IMR-90 (cell line): ENCODE measurements around the gene OSBP2. TPM values are rescaled to one million over a fixed set of nuclear protein-coding genes. Genes with fewer than 3 reads are reported as not detected.

Experiments
- ATAC-seq: fragments of 200-7000 bp; cut with Tn5 transposase; 2 replicates; pipeline ENCODE4 v1.9.1; 2020; ENCODE audit warnings: low read depth, mild to moderate bottlenecking, moderate library complexity
- BruUV-seq: library from RNA; stranded (reverse); fragments of 400-500 nt; replicated peaks from 2 replicates; lab custom pipeline; 2021; lab: Mats Ljungman, UMichigan
- CTCF ChIA-PET: fragments of 300-600 bp; formaldehyde crosslinking; extraction: SDS; loops from one replicate; lab custom pipeline; 2021; ENCODE audit warnings: antibody characterized with exemption; lab: Yijun Ruan, JAX
- POLR2A ChIA-PET: fragments of 300-600 bp; sonication (Branson Sonifier 250); formaldehyde crosslinking; loops from one replicate; lab custom pipeline; 2022; ENCODE audit warnings: antibody characterized with exemption; ENCODE audit not compliant: unreplicated experiment; lab: Charles Lee
- DNase-seq: peaks from one replicate; pipeline ENCODE4 v3.0.0; 2013
- H2AFZ ChIP-seq: replicated peaks from 2 replicates; pipeline ENCODE3; 2013; ENCODE audit warnings: low read length, mild to moderate bottlenecking; ENCODE audit not compliant: poor library complexity
- H2AK5ac ChIP-seq: 2 replicates; pipeline ENCODE4 v1.6.1; 2013; ENCODE audit warnings: low read depth, low read length, inconsistent platforms
- H2AK9ac ChIP-seq: replicated peaks from 2 replicates; pipeline ENCODE3; 2013; ENCODE audit warnings: mild to moderate bottlenecking, low read depth, low read length, moderate library complexity; ENCODE audit not compliant: poor library complexity
- H2BK120ac ChIP-seq: 2 replicates; pipeline ENCODE4 v1.6.1; 2013; ENCODE audit warnings: low read depth, low read length, inconsistent platforms
- H2BK15ac ChIP-seq: 3 replicates; pipeline ENCODE4 v1.6.1; 2013; ENCODE audit warnings: low read depth, low read length, inconsistent platforms
- H2BK20ac ChIP-seq: 2 replicates; pipeline ENCODE4 v1.6.1; 2013; ENCODE audit warnings: low read depth, mild to moderate bottlenecking, inconsistent platforms, low read length, moderate library complexity
- H2BK5ac ChIP-seq: 2 replicates; pipeline ENCODE4 v1.6.1; 2013; ENCODE audit warnings: mild to moderate bottlenecking, low read depth, low read length, inconsistent platforms; ENCODE audit not compliant: poor library complexity, severe bottlenecking
- H3K14ac ChIP-seq: replicated peaks from 2 replicates; pipeline ENCODE4 v1.6.1; 2013; ENCODE audit warnings: low read depth, low read length, inconsistent platforms
- H3K18ac ChIP-seq: 2 replicates; pipeline ENCODE4 v1.6.1; 2013; ENCODE audit warnings: low read depth, low read length, control low read depth
- H3K23ac ChIP-seq: 2 replicates; pipeline ENCODE4 v1.6.1; 2013; ENCODE audit warnings: low read depth, low read length, inconsistent platforms
- H3K27ac ChIP-seq: 2 replicates; pipeline ENCODE4 v1.5.1; 2013; ENCODE audit warnings: mild to moderate bottlenecking, control low read depth, low read length; ENCODE audit not compliant: insufficient read depth
- H3K27me3 ChIP-seq: 2 replicates; pipeline ENCODE4 v1.6.1; 2013; ENCODE audit warnings: low read length; ENCODE audit not compliant: control insufficient read depth, insufficient read depth
- H3K36me3 ChIP-seq: 2 replicates; pipeline ENCODE4 v1.6.1; 2013; ENCODE audit warnings: low read length, mixed read lengths; ENCODE audit not compliant: control insufficient read depth, insufficient read depth
- H3K4ac ChIP-seq: 2 replicates; pipeline ENCODE4 v1.6.1; 2013; ENCODE audit warnings: low read depth, low read length, inconsistent platforms
- H3K4me1 ChIP-seq: 2 replicates; pipeline ENCODE4 v1.6.1; 2013; ENCODE audit warnings: low read length, mixed read lengths; ENCODE audit not compliant: control insufficient read depth, insufficient read depth
- H3K4me2 ChIP-seq: 2 replicates; pipeline ENCODE4 v1.6.1; 2013; ENCODE audit warnings: low read depth, mild to moderate bottlenecking, control low read depth, low read length, moderate library complexity
- H3K4me3 ChIP-seq: 2 replicates; pipeline ENCODE4 v1.5.1; 2013; ENCODE audit warnings: low read depth, mild to moderate bottlenecking, control low read depth, low read length, moderate library complexity; ENCODE audit not compliant: insufficient read depth
- H3K56ac ChIP-seq: 2 replicates; pipeline ENCODE4 v1.6.1; 2013; ENCODE audit warnings: low read length, inconsistent platforms; ENCODE audit not compliant: insufficient read depth; ENCODE audit errors: extremely low read depth
- H3K79me1 ChIP-seq, 2 experiments: 2 replicates each; pipeline ENCODE4 v1.6.1; 2013; ENCODE audit warnings: low read length in 2 of 2, inconsistent platforms in 1 of 2, low read depth in 1 of 2
- H3K9ac ChIP-seq: 2 replicates; pipeline ENCODE4 v1.6.1; 2013; ENCODE audit warnings: low read depth, low read length, control low read depth
- H3K9me1 ChIP-seq: 2 replicates; pipeline ENCODE4 v1.6.1; 2013; ENCODE audit warnings: low read length, inconsistent platforms; ENCODE audit not compliant: insufficient read depth
- H3K9me3 ChIP-seq: 2 replicates; pipeline ENCODE4 v1.6.1; 2013; ENCODE audit warnings: low read length; ENCODE audit not compliant: control insufficient read depth, insufficient read depth
- H4K20me1 ChIP-seq: 2 replicates; pipeline ENCODE4 v1.6.1; 2013; ENCODE audit warnings: low read length, inconsistent platforms; ENCODE audit not compliant: insufficient read depth
- H4K5ac ChIP-seq: 2 replicates; pipeline ENCODE4 v1.6.1; 2013; ENCODE audit warnings: mild to moderate bottlenecking, low read depth, low read length, control low read depth
- H4K8ac ChIP-seq, 2 experiments: 2 replicates each; pipeline ENCODE4 v1.6.1; 2013; ENCODE audit warnings: low read depth in 2 of 2, low read length in 2 of 2, control low read depth in 1 of 2, inconsistent platforms in 1 of 2
- H4K91ac ChIP-seq: 2 replicates; pipeline ENCODE4 v1.6.1; 2013; ENCODE audit warnings: low read depth, low read length, inconsistent platforms; ENCODE audit not compliant: insufficient read depth
- BHLHE40 ChIP-seq: fragments of 150-350 bp; IDR thresholded peaks from 2 replicates; pipeline ENCODE4 v1.6.1; 2016; ENCODE audit warnings: mild to moderate bottlenecking, low read depth, low read length
- CEBPB ChIP-seq: IDR thresholded peaks from 2 replicates; pipeline ENCODE4 v1.6.1; 2012; ENCODE audit warnings: low read depth, low read length, improper control_type of control experiment
- CHD1 ChIP-seq: IDR thresholded peaks from 2 replicates; pipeline ENCODE4 v1.6.1; 2012; ENCODE audit warnings: low read depth, low read length, improper control_type of control experiment
- CTCF ChIP-seq: conservative IDR thresholded peaks from 2 replicates; pipeline ENCODE4 v1.5.1; 2012; ENCODE audit warnings: mild to moderate bottlenecking, low read depth, low read length, improper control_type of control experiment
- ELK1 ChIP-seq: fragments of 150-350 bp; IDR thresholded peaks from 2 replicates; pipeline ENCODE4 v1.6.1; 2016; ENCODE audit warnings: low read depth, mild to moderate bottlenecking, low read length, moderate library complexity, borderline replicate concordance
- FOS ChIP-seq: fragments of 150-350 bp; IDR thresholded peaks from 2 replicates; pipeline ENCODE4 v1.6.1; 2016; ENCODE audit warnings: low read depth, low read length
- MAFK ChIP-seq: IDR thresholded peaks from 2 replicates; pipeline ENCODE4 v1.6.1; 2012; ENCODE audit warnings: low read depth, low read length, improper control_type of control experiment
- MAZ ChIP-seq: IDR thresholded peaks from 2 replicates; pipeline ENCODE4 v1.6.1; 2012; ENCODE audit warnings: low read depth, mild to moderate bottlenecking, low read length, improper control_type of control experiment, moderate library complexity, borderline replicate concordance
- MXI1 ChIP-seq: IDR thresholded peaks from 2 replicates; pipeline ENCODE4 v1.6.1; 2012; ENCODE audit warnings: low read depth, mild to moderate bottlenecking, low read length, moderate library complexity, borderline replicate concordance
- NFE2L2 ChIP-seq: fragments of 150-350 bp; IDR thresholded peaks from 2 replicates; pipeline ENCODE4 v1.6.1; 2016; ENCODE audit warnings: low read depth, mild to moderate bottlenecking, low read length
- POLR2A ChIP-seq: IDR thresholded peaks from 2 replicates; pipeline ENCODE4 v1.6.1; 2012; ENCODE audit warnings: mild to moderate bottlenecking, low read depth, low read length
- RAD21 ChIP-seq: IDR thresholded peaks from 2 replicates; pipeline ENCODE4 v1.6.1; 2012; ENCODE audit warnings: low read length, improper control_type of control experiment
- RCOR1 ChIP-seq: IDR thresholded peaks from 2 replicates; pipeline ENCODE4 v1.6.1; 2012; ENCODE audit warnings: mild to moderate bottlenecking, low read length, improper control_type of control experiment; ENCODE audit not compliant: insufficient replicate concordance
- RFX5 ChIP-seq: IDR thresholded peaks from 2 replicates; pipeline ENCODE4 v1.8.0; 2012; ENCODE audit warnings: low read depth, mild to moderate bottlenecking, low read length, moderate library complexity
- SMC3 ChIP-seq: fragments of 150-350 bp; IDR thresholded peaks from 2 replicates; pipeline ENCODE4 v1.6.1; 2016; ENCODE audit warnings: low read depth, mild to moderate bottlenecking, antibody characterized with exemption, low read length, moderate library complexity
- WGBS, 2 experiments: methylation state at CpG; one replicate each; pipeline versions ENCODE4 v1.1.5 to v1.1.7; 2013; ENCODE audit warnings: missing lambda C conversion rate in 2 of 2; ENCODE audit not compliant: insufficient read length in 1 of 2; ENCODE audit errors: extremely low coverage in 2 of 2; 5-methylcytosine and 5-hydroxymethylcytosine counted together
- dilution Hi-C: fragments of 300-500 bp; cut with HindIII; formaldehyde crosslinking; loops from one replicate; pipeline ENCODE4 v1.14.3; 2018; ENCODE audit warnings: low sequenced_read_pairs; ENCODE audit not compliant: unreplicated experiment
- in situ Hi-C: fragments of 300-500 bp; cut with MboI; formaldehyde crosslinking; loops from 3 replicates; pipeline ENCODE4 v1.14.3; 2019; ENCODE audit warnings: low sequenced_read_pairs, inconsistent platforms, mixed read lengths
- intact Hi-C: fragments of 100-400 bp; cut with micrococcal nuclease; formaldehyde crosslinking; loops from 2 replicates; pipeline ENCODE4 v1.10.0; 2022
- polyA plus RNA-seq, 3 experiments: library from polyadenylated mRNA; depleted of rRNA; stranded (reverse); fragments of >200 nt; gene quantifications; 2 replicates each; pipeline ENCODE4 v1.2.3, GENCODE V29; 2012; ENCODE audit warnings: low replicate concordance in 1 of 3
- total RNA-seq: library from RNA; depleted of rRNA; stranded (reverse); fragments of >200 nt; gene quantifications from 2 replicates; pipeline ENCODE4 v1.2.3, GENCODE V29; 2012
- TF ChIP-seq, protein P1 (sequence below): fragments of 150-350 bp; IDR thresholded peaks from 2 replicates; pipeline ENCODE4 v1.6.1; 2017; ENCODE audit warnings: mild to moderate bottlenecking, antibody characterized with exemption, low read length, low read depth

Gene OSBP2
- total and polyA plus RNA-seq, 2 of the 4 experiments (the other 2 are of a cell fraction): 1.8 to 2.2 TPM

DNA sequence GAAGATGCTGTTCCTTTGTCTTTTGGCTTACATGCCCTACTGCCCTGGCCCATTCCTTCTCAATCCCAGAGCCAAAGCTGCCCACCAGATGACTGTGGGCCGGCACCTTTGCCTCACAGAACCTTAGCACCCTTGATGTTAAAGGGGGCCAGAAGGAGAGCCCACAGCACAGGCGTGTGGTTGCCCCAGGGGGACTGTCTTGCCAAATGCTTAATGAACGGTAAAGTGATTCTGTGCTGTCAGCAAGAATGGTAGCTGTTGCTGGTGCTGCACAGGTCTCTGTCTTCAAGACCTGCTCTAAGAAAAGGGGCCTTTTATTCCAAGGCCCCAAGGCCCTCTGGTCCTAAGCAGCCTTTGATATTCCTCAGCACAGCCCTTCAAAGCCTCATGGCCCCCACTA is 160.6 kb downstream of the OSBP2 start:
- H2AK9ac ChIP-seq: no peak overlapping the region
- WGBS, 2 experiments: 75% methylated on average over 2 of the region's 3 CpGs; no CpG with 5 or more reads in 1 of the 2 experiments

More for the DNA sequence above, 160.6 kb downstream of the OSBP2 start:
- H4K20me1 ChIP-seq: no peaks in the 10 kb centered on the region
- intact Hi-C loops (no loop called here), in situ Hi-C loops (no loop called here), dilution Hi-C loops (no loop called here)
- H2BK15ac ChIP-seq: no peak overlapping the region
- TF ChIP-seq FOS: no peak
- no peak for TF ChIP-seq CEBPB
- TF ChIP-seq BHLHE40: no peak
- no peak for TF ChIP-seq CTCF
- no peak for TF ChIP-seq RFX5
- TF ChIP-seq MAZ: no peak
- no peak for TF ChIP-seq CHD1
- no peak for TF ChIP-seq MAFK
- no peak for TF ChIP-seq SMC3
- TF ChIP-seq MXI1: no peak
- TF ChIP-seq, protein P1, sequence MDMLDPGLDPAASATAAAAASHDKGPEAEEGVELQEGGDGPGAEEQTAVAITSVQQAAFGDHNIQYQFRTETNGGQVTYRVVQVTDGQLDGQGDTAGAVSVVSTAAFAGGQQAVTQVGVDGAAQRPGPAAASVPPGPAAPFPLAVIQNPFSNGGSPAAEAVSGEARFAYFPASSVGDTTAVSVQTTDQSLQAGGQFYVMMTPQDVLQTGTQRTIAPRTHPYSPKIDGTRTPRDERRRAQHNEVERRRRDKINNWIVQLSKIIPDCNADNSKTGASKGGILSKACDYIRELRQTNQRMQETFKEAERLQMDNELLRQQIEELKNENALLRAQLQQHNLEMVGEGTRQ: no peak
- no peak for TF ChIP-seq NFE2L2
- TF ChIP-seq RAD21: no peak
- no peak for TF ChIP-seq POLR2A
- TF ChIP-seq RCOR1: no peak
- no peak for TF ChIP-seq ELK1
- H3K36me3 ChIP-seq: no peaks in the 10 kb centered on the region
- POLR2A ChIA-PET: no interaction called here
- peaks cover 2% of the 10 kb centered on the region; the same call in 1 of the 2 replicates for H3K9me3 ChIP-seq
- H3K4me2 ChIP-seq: no peak overlapping the region
- H2BK5ac ChIP-seq: no peak overlapping the region
- no peak overlapping the region for H2BK20ac ChIP-seq
- H3K56ac ChIP-seq: no peak overlapping the region
- ATAC-seq (no peak), DNase-seq (no peak)
- no peak overlapping the region for H2AK5ac ChIP-seq
- H3K4me3 ChIP-seq: no peak overlapping the region
- no peak overlapping the region for H3K23ac ChIP-seq
- no peak overlapping the region for H3K18ac ChIP-seq
- H2BK120ac ChIP-seq: no peak overlapping the region
- no TSS peak for BruUV-seq
- H4K5ac ChIP-seq: no peak overlapping the region
- H3K27ac ChIP-seq: no peak overlapping the region
- no peak overlapping the region for H4K91ac ChIP-seq
- H3K9me1 ChIP-seq: no peaks in the 10 kb centered on the region
- no peak overlapping the region for H4K8ac ChIP-seq
- H3K4me1 ChIP-seq: no peaks in the 10 kb centered on the region
- H3K9ac ChIP-seq: no peak overlapping the region
- H2AFZ ChIP-seq: no peak overlapping the region
- no peak overlapping the region for H3K4ac ChIP-seq
- H3K14ac ChIP-seq: no peak overlapping the region
- no peaks in the 10 kb centered on the region for H3K79me1 ChIP-seq
- no peaks in the 10 kb centered on the region; the same call in 1 of the 2 replicates for H3K27me3 ChIP-seq
- CTCF ChIA-PET: interaction anchor here (0.6 kb wide), 1 partner anchor 230 kb away, joined by 3 read pairs; no protein-coding TSS in a partner anchor
